ENCODE results near the gene CLIC5.

The CLIC5 gene

GRCh38 chr6:45956663-45957062, 59.0 kb downstream of the CLIC5 start:
- TF ChIP-seq EZH2phosphoT487 (IDR thresholded peaks at IDR 0.05; ENCODE audit: borderline replicate concordance) (no peak), CTCF (conservative IDR thresholded peaks at IDR 0.05; ENCODE audit: low read length) (no peak)
- Histone ChIP-seq H3K4me2 (ENCODE audit: low read depth, low read length, poor library complexity, severe bottlenecking) (no peak overlapping the region), H3K79me2 (ENCODE audit: insufficient read depth, low read length) (no peaks in the 10 kb centered on the region), H3K4me1 (ENCODE audit: insufficient read depth, low read length, poor library complexity, severe bottlenecking) (no peaks in the 10 kb centered on the region), H3K36me3 (ENCODE audit: insufficient read depth, low read length) (no peaks in the 10 kb centered on the region), H3F3A (ENCODE audit: low read depth) (no peaks in the 10 kb centered on the region), H2AFZ (ENCODE audit: low read length) (no peak overlapping the region), H3K9me2 (replicated peaks; ENCODE audit: low read depth, low read length) (no peaks in the 10 kb centered on the region), H3K9ac (ENCODE audit: low read depth, low read length, poor library complexity, severe bottlenecking) (no peak overlapping the region), H3K9me3 (ENCODE audit: insufficient read depth, low read depth, low read length) (no peaks in the 10 kb centered on the region), H4K20me1 (ENCODE audit: insufficient read depth, low read length, poor library complexity, severe bottlenecking) (no peaks in the 10 kb centered on the region), H3K27me3 (ENCODE audit: insufficient read depth, low read length, poor library complexity, severe bottlenecking) (no peaks in the 10 kb centered on the region), H3K4me3 (ENCODE audit: low read length, poor library complexity, severe bottlenecking) (no peak overlapping the region)

DNA sequence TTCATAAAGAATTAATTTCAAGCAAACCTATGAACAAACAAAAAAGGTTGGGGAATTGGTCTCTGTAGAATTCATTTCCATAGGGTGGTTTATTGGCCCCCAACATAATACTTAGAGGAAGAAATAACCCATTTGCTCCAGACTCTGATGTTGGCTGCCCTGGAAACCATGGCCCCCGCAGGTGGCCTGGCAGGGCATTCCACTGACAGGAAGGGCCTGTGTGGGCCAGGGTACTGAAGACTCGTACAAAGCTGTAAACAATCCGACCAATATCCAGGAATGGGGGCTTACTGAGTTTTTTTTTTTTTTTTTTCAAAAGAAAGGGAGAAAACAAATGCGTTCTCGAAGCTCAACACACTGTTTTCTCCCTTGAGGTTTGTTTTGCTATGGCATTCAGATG, 59.5 kb downstream of the CLIC5 start:
- Histone ChIP-seq H3K9me2 (replicated peaks; ENCODE audit: low read depth, low read length) (no peaks in the 10 kb centered on the region), H2AFZ (ENCODE audit: low read length) (no peak overlapping the region), H3K4me3 (ENCODE audit: low read length, poor library complexity, severe bottlenecking) (no peak overlapping the region), H3K9ac (ENCODE audit: low read depth, low read length, poor library complexity, severe bottlenecking) (no peak overlapping the region), H3K9me3 (ENCODE audit: insufficient read depth, low read depth, low read length) (no peaks in the 10 kb centered on the region), H3K36me3 (ENCODE audit: insufficient read depth, low read length) (no peaks in the 10 kb centered on the region), H3F3A (ENCODE audit: low read depth) (no peaks in the 10 kb centered on the region), H4K20me1 (ENCODE audit: insufficient read depth, low read length, poor library complexity, severe bottlenecking) (no peaks in the 10 kb centered on the region), H3K27me3 (ENCODE audit: insufficient read depth, low read length, poor library complexity, severe bottlenecking) (no peaks in the 10 kb centered on the region), H3K79me2 (ENCODE audit: insufficient read depth, low read length) (no peaks in the 10 kb centered on the region), H3K4me2 (ENCODE audit: low read depth, low read length, poor library complexity, severe bottlenecking) (no peak overlapping the region), H3K4me1 (ENCODE audit: insufficient read depth, low read length, poor library complexity, severe bottlenecking) (no peaks in the 10 kb centered on the region)
- TF ChIP-seq CTCF (conservative IDR thresholded peaks at IDR 0.05; ENCODE audit: low read length) (no peak), EZH2phosphoT487 (IDR thresholded peaks at IDR 0.05; ENCODE audit: borderline replicate concordance) (no peak)

- Histone ChIP-seq H3K27me3 (ENCODE audit: insufficient read depth, low read length, poor library complexity, severe bottlenecking) (no peaks in the 10 kb centered on the region), H3K9ac (ENCODE audit: low read depth, low read length, poor library complexity, severe bottlenecking) (no peak overlapping the region), H3K4me3 (ENCODE audit: low read length, poor library complexity, severe bottlenecking) (no peak overlapping the region), H3K36me3 (ENCODE audit: insufficient read depth, low read length) (no peaks in the 10 kb centered on the region), H3K4me2 (ENCODE audit: low read depth, low read length, poor library complexity, severe bottlenecking) (no peak overlapping the region), H3F3A (ENCODE audit: low read depth) (no peaks in the 10 kb centered on the region), H3K4me1 (ENCODE audit: insufficient read depth, low read length, poor library complexity, severe bottlenecking) (no peaks in the 10 kb centered on the region), H2AFZ (ENCODE audit: low read length) (no peak overlapping the region), H3K9me3 (ENCODE audit: insufficient read depth, low read depth, low read length) (no peaks in the 10 kb centered on the region), H4K20me1 (ENCODE audit: insufficient read depth, low read length, poor library complexity, severe bottlenecking) (no peaks in the 10 kb centered on the region), H3K9me2 (replicated peaks; ENCODE audit: low read depth, low read length) (no peaks in the 10 kb centered on the region), H3K79me2 (ENCODE audit: insufficient read depth, low read length) (no peaks in the 10 kb centered on the region)
- TF ChIP-seq EZH2phosphoT487 (IDR thresholded peaks at IDR 0.05; ENCODE audit: borderline replicate concordance) (no peak), CTCF (conservative IDR thresholded peaks at IDR 0.05; ENCODE audit: low read length) (no peak)
Measured at GRCh38 chr6:45955597-45955996, 60.1 kb downstream of the CLIC5 start.
